ENCODE data around the gene TAOK1. TPM values are rescaled to one million over a fixed set of nuclear protein-coding genes. Genes with fewer than 3 reads are reported as not detected.
A peak's percentile ranks its signal among the peaks of the same experiment; 100 is the strongest.

Gene TAOK1
- total RNA-seq, 4 donors from 2014 or later: 28.7 to 104 (median 42.8) TPM

DNA sequence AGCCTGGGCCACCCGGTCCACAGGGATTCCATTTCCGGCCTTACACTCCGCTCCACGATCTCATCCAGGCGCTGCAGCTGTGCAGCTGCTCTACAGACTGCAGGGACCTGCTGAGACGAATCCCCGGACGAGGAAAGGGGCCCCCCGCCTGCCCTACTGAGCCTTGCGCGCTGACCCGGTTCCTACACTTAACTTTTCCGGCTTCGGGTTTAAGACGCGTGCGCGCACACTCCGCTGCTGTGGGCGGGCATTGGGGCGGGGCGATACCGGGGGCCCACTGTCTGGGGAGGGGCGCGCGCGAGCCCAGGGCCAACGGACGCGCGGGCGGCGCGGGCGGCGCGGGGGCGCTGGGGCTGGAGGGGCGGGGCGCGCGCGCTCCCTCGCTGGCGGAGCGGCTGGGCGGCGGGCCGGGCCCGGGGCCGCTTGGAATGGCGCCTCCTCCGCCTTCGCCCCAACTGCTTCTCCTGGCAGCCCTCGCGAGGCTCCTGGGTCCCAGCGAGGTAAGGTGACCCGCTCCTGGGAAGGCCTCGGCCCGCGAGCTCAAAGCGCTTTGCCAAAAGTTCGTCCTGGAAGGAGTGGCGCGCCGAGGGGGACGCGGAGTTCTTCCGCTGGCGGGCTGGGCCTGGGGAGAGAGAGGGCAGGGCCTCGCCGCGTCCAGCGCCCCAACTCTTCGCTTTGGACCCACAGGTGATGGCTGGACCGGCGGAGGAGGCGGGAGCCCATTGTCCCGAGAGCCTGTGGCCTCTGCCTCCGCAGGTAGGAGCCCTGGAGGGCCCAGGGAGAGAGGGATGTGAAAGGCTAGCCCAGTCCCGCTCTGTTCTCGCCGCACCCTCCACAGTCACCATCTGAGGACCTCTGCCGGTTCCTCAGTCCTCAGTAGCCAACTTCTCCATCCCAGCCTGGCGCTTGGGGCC lies 178.4 kb downstream of the TAOK1 start, which contains the start of gene TP53I13:
Gene TP53I13, plus strand, starts transcription at position 371 of the 914 bp plus-strand sequence. Its CDS starts 58 bp downstream, at position 429.
- H3K27ac ChIP-seq: peak within 1 kb of the TSS; percentile 90 to 94 (median 94)
- peak; percentile 94 to 98 (median 97) for DNase-seq
- no peaks in the 10 kb centered on the region for H3K27me3 ChIP-seq
- H3K36me3 ChIP-seq: peaks cover 0 to 1% (median 0%) of the 10 kb centered on the region in 3 donors
- H3K9me3 ChIP-seq: no peaks in the 10 kb centered on the region
- H3K4me1 ChIP-seq: peaks cover 0 to 43% (median 20%) of the 10 kb centered on the region in 4 donors
- TF ChIP-seq, protein P1, sequence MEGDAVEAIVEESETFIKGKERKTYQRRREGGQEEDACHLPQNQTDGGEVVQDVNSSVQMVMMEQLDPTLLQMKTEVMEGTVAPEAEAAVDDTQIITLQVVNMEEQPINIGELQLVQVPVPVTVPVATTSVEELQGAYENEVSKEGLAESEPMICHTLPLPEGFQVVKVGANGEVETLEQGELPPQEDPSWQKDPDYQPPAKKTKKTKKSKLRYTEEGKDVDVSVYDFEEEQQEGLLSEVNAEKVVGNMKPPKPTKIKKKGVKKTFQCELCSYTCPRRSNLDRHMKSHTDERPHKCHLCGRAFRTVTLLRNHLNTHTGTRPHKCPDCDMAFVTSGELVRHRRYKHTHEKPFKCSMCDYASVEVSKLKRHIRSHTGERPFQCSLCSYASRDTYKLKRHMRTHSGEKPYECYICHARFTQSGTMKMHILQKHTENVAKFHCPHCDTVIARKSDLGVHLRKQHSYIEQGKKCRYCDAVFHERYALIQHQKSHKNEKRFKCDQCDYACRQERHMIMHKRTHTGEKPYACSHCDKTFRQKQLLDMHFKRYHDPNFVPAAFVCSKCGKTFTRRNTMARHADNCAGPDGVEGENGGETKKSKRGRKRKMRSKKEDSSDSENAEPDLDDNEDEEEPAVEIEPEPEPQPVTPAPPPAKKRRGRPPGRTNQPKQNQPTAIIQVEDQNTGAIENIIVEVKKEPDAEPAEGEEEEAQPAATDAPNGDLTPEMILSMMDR (IDR thresholded peaks at IDR 0.05): no peak
- TF ChIP-seq POLR2A (IDR thresholded peaks at IDR 0.05): peak; percentile 65 to 88
- H3K4me3 ChIP-seq: peak within 1 kb of the TSS; percentile 66 to 74 (median 69)

DNA sequence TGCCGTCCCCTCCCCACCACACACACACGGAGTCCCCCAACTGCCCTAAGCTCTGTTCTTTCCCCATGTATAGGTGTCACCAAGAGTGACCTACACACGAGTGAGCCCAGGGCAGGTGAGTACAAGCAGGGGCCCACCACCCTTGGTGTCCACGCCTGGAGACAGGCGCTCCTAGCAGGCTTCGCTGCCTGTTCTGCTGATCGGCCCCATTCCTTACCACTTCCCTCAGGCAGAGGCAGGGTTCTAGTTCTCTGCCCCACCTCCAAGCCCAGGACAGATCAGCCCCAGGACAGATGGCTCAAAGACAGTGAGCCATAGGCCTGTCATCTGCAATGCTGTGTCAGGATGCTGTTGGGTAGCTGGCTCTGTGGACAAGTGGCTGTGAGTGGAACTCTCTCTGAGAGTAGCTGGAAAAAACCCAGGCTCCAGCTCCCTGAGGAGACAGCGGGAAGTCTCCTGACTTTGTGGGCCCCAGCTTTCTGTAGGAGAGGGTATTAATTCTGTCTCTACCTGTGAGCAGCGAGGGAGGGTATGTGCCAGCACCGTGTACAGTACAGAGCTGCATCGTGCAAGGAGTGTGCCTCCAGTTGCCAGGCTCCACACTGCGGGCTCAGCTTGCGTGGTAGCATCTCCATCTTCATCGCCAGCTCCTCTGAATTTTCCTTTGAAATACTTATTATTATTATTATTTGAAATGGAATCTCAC lies 179.2 kb downstream of the TAOK1 start:
- H3K27me3 ChIP-seq: no peaks in the 10 kb centered on the region
- H3K27ac ChIP-seq: peak overlapping the region; percentile 90 to 94 (median 94)
- H3K4me3 ChIP-seq: peak overlapping the region; percentile 66 to 74 (median 69)
- TF ChIP-seq POLR2A (IDR thresholded peaks at IDR 0.05): no peak
- TF ChIP-seq, protein P1 (IDR thresholded peaks at IDR 0.05): no peak
- H3K4me1 ChIP-seq: peaks cover 1 to 47% (median 16%) of the 10 kb centered on the region in 4 donors
- peaks cover 0 to 9% (median 0%) of the 10 kb centered on the region in 3 donors for H3K36me3 ChIP-seq
- H3K9me3 ChIP-seq: no peaks in the 10 kb centered on the region
- peak in 2 of 3 donors; percentile 13 to 43 for DNase-seq

DNA sequence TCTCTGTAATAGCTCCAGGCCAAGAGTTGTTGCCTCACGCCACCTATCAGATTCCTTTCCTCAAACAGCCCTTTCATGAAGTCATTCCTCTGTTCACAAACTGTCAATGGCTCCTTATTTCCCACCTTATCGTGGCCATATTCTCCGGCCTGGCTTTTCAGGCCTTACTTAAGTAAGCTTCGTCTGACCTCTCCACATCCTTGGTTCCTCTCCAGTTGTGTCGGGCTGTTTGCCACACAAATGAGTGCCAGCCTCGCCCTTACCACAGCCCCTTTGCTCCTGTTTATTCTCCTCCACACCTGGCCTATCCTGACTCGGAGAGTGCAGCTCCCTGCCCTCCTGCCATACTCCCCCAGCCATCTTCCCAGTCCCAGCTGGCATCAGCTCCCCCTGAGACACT lies 180.4 kb downstream of the TAOK1 start:
- DNase-seq: peak; percentile 14 to 43 (median 39)
- Histone ChIP-seq H3K4me1 (peaks cover 3 to 50% (median 15%) of the 10 kb centered on the region in 4 donors), H3K9me3 (no peaks in the 10 kb centered on the region), H3K4me3 (no peak overlapping the region), H3K27ac (no peak overlapping the region), H3K27me3 (no peaks in the 10 kb centered on the region), H3K36me3 (peaks cover 0 to 19% (median 0%) of the 10 kb centered on the region in 3 donors)
- TF ChIP-seq POLR2A (IDR thresholded peaks at IDR 0.05): no peak
- TF ChIP-seq, protein P1 (IDR thresholded peaks at IDR 0.05): no peak

DNA sequence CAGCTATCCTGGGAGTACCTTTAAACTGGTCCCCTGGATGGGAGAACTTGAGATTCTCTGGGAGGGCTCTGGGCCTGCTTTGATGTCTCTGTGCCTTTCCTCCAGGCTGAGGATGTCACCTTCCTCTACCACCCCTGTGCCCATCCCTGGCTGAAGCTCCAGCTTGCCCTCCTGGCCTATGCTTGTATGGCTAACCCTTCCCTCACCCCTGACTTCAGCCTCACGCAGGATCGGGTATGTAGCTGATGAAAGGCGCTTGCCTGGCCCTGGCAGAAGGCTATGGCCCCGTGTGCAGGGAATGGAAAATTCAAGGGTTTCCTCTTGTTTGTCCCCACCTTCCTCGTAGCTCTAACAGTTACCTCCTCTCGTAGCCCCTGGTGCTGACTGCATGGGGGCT lies 181.3 kb downstream of the TAOK1 start:
- Histone ChIP-seq H3K36me3 (peaks cover 0 to 29% (median 0%) of the 10 kb centered on the region in 3 donors), H3K4me3 (no peak overlapping the region), H3K27ac (peak overlapping the region in 1 of 4 donors; percentile 71), H3K27me3 (no peaks in the 10 kb centered on the region), H3K4me1 (peaks cover 3 to 46% (median 16%) of the 10 kb centered on the region in 4 donors), H3K9me3 (no peaks in the 10 kb centered on the region)
- peak; percentile 9 to 40 (median 32) for DNase-seq
- TF ChIP-seq, protein P1 (IDR thresholded peaks at IDR 0.05): no peak
- TF ChIP-seq POLR2A (IDR thresholded peaks at IDR 0.05): no peak

DNA sequence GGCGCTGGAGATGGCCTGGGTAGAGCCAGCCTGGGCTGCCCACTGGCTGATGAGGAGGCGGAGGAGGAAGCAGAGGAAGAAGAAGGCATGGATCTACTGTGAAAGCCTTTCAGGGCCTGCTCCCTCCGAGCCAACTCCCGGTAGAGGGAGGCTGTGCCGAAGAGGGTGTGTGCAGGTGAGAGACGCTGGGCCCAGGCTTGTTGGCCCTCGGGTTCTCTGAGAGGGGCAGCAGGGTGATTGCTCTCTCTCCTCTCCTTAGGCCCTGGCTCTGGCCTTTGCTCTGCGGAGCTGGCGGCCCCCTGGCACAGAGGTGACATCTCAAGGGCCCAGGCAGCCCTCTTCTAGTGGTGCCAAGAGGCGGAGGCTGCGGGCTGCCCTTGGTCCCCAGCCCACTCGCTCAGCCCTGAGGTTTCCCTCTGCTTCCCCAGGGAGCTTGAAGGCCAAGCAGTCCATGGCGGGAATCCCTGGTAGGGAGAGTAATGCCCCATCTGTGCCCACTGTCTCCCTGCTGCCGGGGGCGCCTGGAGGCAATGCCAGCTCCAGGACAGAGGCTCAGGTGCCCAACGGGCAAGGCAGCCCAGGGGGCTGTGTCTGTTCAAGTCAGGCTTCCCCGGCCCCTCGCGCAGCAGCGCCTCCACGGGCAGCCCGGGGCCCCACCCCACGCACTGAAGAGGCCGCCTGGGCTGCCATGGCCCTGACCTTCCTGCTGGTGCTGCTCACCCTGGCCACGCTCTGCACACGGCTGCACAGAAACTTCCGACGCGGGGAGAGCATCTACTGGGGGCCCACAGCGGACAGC lies 181.9 kb downstream of the TAOK1 start:
- no peaks in the 10 kb centered on the region for H3K9me3 ChIP-seq
- H3K27me3 ChIP-seq: no peaks in the 10 kb centered on the region
- peak; percentile 15 to 49 (median 49) for DNase-seq
- H3K4me3 ChIP-seq: peak overlapping the region; percentile 23 to 43 (median 41)
- H3K4me1 ChIP-seq: peaks cover 3 to 46% (median 16%) of the 10 kb centered on the region in 4 donors
- TF ChIP-seq, protein P1 (IDR thresholded peaks at IDR 0.05): no peak
- TF ChIP-seq POLR2A (IDR thresholded peaks at IDR 0.05): no peak
- H3K27ac ChIP-seq: peak overlapping the region in 2 of 4 donors; percentile 48 to 71
- H3K36me3 ChIP-seq: peaks cover 0 to 35% (median 0%) of the 10 kb centered on the region in 3 donors

Measured in Peyer's patch (tissue), 4 donors.